Pulmonary artery endothelial cell (primary cell): ENCODE measurements around the gene GKN1. TPM values are rescaled to one million over a fixed set of nuclear protein-coding genes. Genes with fewer than 3 reads are reported as not detected.

Source experiments
- DNase-seq: peaks from one replicate; pipeline ENCODE4 v3.0.0-alpha.2; 2011; ENCODE audit warnings: low read depth, low spot score
- total RNA-seq: library from RNA; depleted of rRNA; stranded (reverse); fragments of >200 nt; gene quantifications from 2 replicates; pipeline ENCODE4 v1.2.3, GENCODE V29; 2014

Gene GKN1
- total RNA-seq, 1 donor from 2014 or later = not detected

DNA sequence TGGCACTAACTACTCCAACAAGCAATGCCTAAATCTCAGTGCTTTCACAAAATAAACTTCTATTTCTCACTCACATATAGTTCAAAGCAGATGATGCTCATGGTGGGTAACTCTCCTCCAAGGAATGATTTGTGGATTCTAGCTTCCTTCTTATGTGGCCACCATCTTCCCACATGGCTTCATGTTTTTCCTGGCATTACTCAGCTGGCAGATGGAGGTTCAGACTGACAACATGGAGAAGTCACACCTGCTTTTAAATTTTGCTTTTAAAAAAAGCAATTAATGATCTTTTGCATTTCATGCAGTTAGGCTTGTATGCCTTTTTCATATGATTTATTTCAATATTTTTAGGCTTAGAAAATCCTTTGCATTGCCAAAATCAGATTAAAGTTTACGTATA, 15.4 kb upstream of the GKN1 start:
- DNase-seq = no peak

DNA sequence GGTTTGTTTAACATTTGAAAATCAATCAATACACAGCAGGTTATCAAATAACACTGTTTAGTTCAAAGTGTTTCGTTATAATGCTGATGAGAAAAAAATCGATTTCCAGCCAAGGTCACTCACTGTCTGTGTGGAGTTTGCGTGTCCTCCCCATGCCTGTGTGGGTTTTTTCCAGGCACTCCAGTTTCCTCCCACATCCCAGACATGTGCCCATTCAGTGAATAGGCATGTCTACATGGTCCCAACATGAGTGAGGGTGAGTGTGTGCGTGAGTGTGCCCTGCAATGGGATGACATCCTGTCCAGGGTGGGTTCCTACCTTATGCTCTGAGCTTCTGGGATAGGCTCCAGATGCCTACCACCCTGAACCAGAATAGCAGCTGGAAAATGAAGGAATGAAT, 13.1 kb upstream of the GKN1 start:
- DNase-seq = no peak

DNA sequence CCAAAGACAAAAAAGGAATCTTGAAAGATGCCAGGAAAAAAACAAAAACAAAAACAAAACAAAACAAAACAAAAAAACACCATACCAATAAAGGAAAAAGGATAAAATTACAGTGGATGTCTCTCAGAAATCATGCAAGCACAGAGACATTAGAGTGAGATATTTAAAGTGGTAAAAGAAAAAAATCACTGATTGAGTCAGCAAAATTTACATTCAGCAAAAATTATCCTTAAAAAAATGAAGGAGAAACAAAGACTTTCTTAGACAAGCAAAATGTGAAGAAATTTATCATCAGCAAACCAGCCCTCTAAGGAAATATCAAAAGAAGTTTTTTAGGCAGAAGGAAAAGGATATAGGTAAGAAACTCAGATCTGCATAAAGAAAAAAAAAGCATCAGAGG, 10.2 kb upstream of the GKN1 start:
- no peak for DNase-seq

DNA sequence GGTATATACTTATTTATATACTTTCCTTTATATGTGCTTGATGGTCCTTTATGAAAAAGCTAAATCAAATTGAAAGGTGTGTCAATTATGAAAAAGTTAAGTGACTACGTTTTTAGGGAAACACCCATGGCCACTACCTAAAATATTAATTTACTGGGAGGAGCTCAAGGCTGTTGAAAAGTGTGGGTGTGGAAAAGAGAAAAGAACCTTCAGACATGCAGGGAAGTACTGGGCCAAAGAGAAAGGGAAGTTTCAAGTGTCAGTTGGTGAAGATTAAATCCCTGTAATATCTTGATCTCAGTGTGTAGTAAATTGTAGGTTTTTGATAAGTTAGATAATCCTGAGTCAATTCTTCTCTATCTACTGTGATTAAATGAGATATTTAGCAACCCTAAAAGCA, 6.2 kb upstream of the GKN1 start:
- no peak for DNase-seq

DNA sequence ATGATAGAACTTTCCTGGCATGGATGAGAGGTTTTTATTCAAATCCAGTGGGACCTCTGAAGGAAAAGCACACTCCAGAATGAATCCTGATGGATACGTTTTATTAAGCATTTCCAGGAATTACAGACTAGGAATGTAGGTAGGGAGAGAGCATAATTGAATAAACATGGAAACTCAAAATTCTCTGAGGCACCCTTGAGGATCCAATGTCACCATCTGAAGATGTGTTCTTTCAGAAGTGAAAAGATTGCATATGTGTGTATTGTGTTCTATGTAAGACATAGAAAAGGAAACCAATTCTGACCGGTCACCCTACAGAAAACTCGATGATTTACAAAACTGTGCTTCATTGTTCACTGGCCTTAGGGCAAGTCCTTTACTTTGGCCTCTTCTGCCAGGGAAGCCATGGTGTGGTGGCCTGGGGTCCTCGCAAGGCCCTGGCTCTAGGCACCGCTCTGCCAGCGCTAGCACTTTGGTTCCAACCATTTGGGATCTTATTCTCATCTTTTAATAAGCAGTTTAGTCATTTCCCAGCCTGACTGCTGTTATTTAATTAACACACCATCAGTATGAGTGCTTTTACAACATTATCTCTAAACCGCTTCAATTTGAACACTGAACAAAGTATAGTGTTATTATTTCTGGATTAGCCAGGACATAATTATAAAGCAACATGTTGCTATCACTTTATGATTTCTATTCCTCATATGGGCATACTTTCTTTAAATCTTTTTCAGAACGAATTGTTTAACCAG, 4.5 kb upstream of the GKN1 start:
- no peak for DNase-seq

DNA sequence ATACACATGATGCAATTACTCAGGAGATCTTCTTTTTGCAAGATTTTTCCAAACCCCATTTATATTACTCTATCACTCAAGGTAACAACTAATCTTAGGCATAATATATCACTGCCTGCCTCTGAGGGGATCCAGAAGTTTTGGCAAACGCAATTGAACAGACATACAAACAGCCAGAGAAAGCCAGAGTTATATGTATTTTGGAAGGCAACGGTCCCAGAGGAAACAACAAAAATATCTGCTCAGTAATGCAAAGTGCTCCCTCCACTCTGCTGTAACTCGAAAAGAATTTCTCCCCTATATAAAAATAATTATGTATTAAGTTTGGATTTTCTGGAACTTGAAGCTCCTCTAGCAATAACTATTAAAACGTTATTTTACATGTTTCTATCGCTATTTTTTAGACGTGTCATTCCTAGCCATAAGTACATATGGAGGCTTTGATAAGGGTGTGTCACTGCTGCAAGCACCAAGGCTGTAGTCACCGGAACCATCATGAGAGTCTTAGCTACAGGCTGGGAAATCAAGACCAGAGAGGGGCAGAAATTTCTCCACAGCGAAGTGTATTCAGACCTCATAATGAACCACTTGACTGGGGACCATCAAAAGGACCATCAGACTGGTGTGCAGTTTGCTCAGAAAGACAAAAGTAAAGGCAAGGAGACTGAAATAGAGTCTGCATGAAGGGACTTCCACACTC, 3.7 kb upstream of the GKN1 start:
- no peak for DNase-seq

DNA sequence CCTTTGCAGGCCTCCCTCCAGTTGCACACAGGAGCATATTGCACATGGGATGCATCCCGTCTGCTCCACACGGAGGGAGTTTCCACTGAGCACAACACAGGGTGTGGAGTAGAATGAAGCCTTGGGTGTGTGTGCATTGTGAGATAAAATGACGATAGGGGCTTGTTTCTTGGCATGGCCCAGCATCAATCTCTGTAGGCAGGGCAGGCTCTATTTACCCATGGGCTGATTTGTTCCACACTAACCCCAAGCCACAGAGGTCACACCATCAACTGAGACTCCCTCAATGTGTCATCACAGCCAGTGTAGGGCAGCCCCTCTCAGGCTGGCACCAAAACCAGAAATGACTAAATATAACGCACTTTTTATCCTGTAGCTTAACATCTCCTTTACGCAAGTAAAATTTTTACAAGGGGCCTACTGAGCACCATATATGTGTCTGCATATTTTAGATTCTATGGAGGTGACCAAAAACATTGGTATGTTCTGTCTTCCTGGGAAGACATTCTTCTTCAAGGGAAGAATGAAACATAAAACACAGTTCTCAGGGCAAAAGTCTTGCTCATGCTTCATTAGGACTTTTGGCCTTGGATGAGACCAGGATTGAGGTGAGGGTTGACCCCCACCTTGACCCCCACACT, 2.7 kb upstream of the GKN1 start:
- no peak for DNase-seq

DNA sequence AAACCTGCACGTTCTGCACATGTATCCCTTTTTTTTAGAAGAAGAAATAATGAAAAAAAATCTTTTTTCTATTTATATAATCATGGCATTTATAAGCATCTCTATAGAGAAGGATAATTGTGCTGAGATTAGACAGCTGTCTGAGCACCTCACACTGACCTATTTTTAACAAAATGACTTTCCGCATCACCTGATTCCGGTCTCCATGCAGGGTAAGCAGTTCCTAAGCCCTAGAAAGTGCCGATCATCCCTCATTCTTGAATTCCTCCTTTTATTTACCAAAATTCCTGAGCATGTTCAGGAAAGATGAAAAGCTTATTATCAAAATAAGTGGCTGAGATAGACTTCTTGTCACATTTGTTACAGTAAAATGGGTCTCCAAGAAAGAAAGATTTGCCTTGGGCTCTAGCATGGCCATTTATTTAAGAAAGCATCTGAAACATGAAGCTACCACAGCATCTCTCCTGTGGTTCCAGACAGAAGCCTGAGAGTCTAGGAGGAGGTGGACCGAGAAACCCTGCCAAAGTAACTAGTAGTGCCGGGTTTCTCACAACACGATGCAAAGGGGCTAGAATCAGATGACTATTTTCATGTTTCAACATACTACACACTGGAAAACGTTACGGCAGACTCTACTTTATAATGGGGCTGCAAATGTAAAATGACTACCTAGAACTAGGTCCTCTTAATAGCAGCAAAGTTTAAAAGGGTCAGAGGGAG, 670 bp downstream of the GKN1 start:
- no peak for DNase-seq

DNA sequence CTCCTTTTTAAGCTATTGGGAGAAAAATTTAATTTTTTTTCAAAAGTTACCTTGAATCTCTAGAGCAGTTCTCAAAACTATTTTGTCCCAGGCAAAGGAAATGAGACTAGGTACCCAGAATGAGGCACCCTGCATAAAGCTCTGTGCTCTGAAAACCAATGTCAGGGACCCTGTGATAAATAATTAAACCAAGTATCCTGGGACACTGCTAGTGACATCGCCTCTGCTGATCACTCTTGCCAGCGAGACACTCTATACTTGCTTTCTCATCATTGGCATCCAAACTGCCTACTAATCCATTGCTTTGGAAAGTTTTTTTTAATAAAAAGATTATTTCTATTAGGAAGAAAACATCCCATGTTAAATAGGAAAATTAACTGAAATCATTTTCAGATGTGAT, 1.4 kb downstream of the GKN1 start:
- no peak for DNase-seq

DNA sequence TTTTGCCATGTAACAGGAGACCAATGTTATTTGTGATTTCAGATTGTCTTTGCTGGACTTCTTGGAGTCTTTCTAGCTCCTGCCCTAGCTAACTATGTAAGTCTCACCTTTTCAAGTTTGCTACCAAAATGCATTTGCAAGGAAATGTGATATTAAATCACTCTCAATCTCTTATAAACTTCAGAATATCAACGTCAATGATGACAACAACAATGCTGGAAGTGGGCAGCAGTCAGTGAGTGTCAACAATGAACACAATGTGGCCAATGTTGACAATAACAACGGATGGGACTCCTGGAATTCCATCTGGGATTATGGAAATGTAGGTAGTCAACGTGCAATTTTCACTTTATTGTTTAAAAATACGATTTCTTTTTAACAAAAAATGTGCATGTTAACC, 3.0 kb downstream of the GKN1 start:
- DNase-seq = no peak

DNA sequence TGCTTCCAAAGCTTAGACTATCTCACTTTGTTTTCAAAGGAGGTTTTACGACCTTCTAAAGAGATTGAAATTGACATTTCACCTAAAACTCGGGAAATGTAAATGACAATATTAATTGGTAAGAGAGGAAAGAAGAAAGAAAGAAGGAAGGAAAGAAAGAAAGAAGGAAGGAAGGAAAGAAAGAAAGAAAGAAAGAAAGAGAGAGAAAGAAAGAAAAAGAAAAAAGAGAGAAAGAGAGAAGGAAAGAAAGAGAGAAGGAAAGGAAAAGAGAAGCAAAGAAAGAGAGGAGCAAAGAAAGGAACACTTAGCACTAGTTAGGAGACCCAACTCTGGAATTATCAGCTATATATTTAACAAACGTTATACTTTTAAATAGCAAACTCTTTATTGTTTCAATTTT, 3.7 kb downstream of the GKN1 start:
- DNase-seq = no peak

DNA sequence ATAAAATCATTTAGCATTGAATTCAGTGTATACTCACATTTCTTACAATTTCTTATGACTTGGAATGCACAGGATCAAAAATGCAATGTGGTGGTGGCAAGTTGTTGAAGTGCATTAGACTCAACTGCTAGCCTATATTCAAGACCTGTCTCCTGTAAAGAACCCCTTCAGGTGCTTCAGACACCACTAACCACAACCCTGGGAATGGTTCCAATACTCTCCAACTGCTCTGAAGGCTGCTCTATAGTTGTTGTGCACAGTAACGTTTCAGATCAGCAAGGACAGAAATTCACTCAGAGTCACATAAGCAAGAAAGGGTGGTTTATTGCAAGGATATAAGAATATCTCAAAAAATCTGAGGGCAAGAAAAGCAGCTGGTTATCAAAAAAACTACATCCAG, 6.5 kb downstream of the GKN1 start:
- no peak for DNase-seq

DNA sequence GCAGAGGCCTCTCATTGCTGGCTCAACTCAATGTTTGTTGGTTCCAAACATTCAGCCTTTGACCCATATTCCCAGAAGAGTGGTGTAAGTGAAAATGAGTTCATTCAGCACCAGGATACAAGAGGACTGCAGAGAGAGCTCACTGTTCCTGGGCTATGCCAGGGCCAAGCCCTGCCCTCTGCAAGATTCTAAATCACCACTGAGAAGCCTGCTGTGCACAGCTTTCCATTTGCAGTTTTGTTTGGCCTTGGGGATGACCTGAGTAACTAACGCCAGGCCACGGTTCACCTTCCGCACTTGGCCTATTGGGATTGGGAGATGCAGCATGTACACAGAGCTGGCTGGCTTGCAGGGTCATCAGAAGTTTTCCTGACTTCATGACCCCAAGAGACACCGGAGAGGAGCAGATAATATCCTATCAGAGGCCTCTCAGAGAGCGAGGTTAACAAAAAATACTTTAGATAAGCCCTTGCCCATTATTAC, 12.6 kb downstream of the GKN1 start:
- no peak for DNase-seq

DNA sequence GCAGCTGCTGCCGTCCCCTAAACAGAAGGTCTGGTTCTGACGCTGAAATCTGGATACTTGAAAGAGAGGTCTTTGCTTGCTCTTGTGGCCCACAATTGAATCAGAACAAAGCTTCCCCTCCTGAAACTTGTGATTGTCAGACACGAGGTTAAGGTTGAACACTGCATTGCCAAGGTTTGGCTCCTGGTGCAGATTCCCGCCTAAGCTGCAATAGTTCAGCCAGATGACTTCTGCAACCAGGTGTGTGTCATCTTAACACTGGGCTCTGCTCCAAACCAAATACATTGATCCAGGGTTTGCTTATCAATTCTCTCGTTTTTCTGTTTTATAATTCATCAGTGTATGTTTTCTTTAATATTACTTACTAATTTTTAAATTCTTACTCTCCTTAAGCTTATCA, 14.6 kb downstream of the GKN1 start:
- no peak for DNase-seq

DNA sequence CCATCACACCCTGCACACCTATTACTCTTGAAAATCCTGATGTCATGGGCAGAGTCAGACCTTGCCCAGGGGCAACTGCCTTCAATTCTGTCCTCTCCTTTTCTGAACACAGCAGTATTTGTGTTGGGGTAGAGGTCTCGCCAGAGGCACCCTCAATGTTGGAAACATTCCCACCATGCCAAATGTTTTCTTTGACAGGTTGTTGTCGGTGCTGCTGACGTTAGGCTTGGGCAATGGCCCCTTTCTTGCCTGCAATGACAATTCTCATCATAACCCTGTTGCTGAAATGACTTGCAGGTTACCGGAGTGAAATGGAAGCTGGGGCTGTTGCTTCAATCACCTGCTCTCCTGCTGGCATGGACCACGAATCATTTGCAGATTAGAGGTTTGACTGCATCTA, 17.9 kb downstream of the GKN1 start:
- DNase-seq = no peak

DNA sequence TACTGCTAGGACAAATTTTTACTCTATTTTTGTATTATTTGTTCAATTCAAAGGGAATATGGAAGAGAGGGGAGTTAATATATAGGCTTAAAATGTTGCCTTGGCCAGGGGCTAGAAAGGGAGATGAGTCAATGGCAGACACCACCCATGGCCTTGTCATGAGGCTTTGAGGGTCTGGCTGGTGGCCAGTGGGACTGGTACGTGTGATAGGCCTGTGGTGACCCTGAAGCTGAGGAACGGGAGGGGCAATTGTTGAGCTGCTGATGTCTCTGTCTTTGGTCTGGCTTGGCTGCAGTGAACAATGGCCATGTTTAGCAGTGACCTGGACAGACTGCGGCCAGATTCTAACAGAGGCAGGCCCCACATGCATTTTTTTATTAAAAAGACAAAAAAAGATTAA, 18.5 kb downstream of the GKN1 start:
- no peak for DNase-seq

DNA sequence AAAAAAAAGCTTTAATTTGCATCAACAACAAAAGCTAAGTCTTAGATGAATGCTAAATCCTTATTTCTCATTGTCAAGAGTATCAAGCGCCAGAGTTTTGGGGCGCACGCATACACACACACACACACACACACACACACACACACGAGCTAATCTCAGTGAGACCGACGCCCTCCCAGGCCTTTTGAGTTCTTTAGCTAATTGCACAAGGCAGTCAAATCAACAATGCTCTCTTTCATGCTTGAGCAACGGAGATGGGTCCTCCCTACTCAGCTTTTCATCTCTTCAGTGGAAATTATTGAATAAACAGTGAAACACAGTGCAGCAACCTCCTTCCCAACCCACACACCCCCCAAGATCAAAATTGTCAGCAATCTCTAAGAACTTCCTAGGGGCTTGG, 19.2 kb downstream of the GKN1 start:
- no peak for DNase-seq

DNA sequence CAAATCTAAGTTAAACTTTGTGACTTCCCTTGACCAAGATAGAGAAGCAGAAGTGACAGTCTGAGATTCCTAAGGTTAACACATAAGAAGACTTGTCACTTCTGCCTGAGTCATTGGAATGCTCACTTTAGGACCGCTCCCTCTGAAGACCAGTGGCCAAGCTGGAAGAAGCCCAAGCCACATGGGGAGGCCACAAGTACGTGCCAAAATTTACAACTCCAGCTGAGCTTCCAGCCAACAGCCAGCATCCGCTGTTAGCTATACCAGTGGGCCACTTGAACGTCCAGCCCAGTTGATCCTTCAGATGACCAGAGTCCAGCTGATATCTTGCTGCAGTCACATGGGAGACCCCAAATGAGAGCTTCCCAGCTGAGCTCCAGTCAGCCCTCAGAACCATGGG, 20.4 kb downstream of the GKN1 start:
- no peak for DNase-seq

DNA sequence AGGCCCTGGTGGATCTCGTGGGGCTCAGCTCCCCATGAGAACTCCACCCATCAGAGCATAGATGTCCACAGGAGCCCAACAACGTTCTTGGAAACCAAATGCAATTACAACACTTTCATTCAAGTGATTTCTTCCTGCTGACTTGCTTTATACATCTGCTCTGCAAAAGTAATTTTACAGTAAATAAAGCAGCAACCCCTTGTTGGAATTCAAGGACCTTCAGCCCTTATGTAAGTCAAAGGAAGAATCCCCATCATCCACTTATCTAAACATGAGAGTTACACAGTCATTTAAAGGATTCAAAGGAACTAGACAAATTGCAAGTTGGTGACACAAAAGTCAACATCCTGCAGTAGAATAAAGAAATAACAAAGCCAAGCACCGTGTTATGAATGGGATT, 21.5 kb downstream of the GKN1 start:
- DNase-seq = no peak

DNA sequence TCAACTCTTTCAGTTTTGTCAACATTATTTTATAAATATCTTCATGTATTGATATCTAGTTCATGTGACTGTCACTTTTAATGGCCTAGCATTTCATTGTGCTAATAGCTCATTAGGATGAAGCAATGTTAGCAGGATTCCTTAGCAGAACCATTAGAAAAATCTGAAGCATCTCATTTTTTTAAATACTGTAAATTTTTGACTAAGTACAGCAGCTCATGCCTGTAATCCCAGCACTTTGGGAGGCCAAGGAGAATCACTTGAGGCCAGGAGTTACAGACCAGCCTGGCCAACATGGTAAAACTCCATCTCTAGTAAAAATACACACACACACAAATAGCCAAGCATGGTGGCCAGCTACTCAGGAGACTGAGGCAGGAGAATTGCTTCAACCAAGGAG, 23.0 kb downstream of the GKN1 start:
- no peak for DNase-seq

DNA sequence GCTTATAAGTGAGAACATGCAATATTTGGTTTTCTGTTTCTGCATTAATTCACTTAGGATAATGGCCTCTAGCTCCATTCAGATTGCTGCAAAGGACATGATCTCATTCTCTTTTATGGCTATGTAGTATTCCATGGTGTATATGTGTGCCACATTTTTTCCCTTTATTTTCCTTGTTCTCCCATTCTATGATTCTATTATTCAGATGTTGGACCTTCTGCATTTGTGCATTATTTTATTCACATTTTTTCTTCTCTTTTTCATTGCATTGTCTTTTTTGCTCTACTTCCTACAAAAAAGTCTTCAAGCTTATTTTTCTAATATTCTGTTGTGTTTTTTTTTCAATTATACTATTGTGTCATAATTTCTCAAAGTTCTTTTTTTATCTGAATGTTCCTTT, 27.4 kb downstream of the GKN1 start:
- DNase-seq = no peak

DNA sequence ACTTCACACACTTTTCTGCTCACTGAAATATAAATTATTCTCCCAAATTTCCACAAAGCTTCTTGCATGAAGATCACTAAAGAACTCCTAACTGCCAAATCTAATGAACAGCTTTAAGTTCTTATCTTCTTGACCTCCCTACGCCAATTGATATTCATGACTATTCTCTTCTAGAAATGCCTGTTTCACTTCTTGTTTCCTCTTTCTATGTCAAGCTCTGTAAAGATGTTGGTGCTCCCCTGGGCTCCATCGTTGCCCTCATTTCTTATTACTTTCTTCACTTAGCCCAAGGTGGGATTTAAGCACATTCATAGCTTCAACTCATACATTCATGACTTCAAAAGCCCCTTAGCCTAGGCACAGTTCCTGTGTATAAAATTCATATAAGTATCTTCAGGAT, 29.3 kb downstream of the GKN1 start:
- no peak for DNase-seq
